Caco-2 (cell line): ENCODE measurements around the gene ANO6. TPM values are rescaled to one million over a fixed set of nuclear protein-coding genes. Genes with fewer than 3 reads are reported as not detected.
A peak's percentile ranks its signal among the peaks of the same experiment; 100 is the strongest.

Experiments used
- BruUV-seq: library from RNA; stranded (reverse); fragments of 400-500 nt; replicated peaks from 2 replicates; lab custom pipeline; 2021; lab: Mats Ljungman, UMichigan
- CTCF ChIA-PET: fragments of 300-600 bp; sonication (Branson Sonifier 250); formaldehyde crosslinking; loops from one replicate; lab custom pipeline; 2022; ENCODE audit warnings: antibody characterized with exemption; lab: Charles Lee
- POLR2A ChIA-PET: fragments of 300-600 bp; sonication (Branson Sonifier 250); formaldehyde crosslinking; loops from one replicate; lab custom pipeline; 2022; ENCODE audit warnings: antibody characterized with exemption; lab: Charles Lee
- DNase-seq, 2 experiments: peaks; one replicate each; pipeline versions ENCODE4 v3.0.0 to v3.0.0-alpha.2; 2020 to 2022
- H3K27me3 ChIP-seq: replicated peaks from 2 replicates; pipeline ENCODE4 v1.6.0; 2011; ENCODE audit warnings: low read length; ENCODE audit not compliant: control insufficient read depth, insufficient read depth
- H3K36me3 ChIP-seq: 2 replicates; pipeline ENCODE4 v1.5.1; 2011; ENCODE audit warnings: low read length; ENCODE audit not compliant: control insufficient read depth, insufficient read depth
- H3K4me1 ChIP-seq: fragments of 250-450 bp; sonication (Bioruptor Pico); 2 replicates; pipeline ENCODE4 v1.5.1; 2020; ENCODE audit warnings: mild to moderate bottlenecking
- H3K4me3 ChIP-seq: 2 replicates; pipeline ENCODE4 v1.5.1; 2011; ENCODE audit warnings: low read depth, mild to moderate bottlenecking, control low read depth, low read length
- H3K9me3 ChIP-seq: fragments of 250-450 bp; sonication (Bioruptor Pico); 2 replicates; pipeline ENCODE4 v1.5.1; 2020; ENCODE audit warnings: mild to moderate bottlenecking, moderate library complexity
- H3K27ac Mint-ChIP-seq: one replicate; pipeline ENCODE4 v1.8.0; 2022; ENCODE audit warnings: mixed read lengths; ENCODE audit not compliant: unreplicated experiment
- H3K27me3 Mint-ChIP-seq: one replicate; pipeline ENCODE4 v1.8.0; 2022; ENCODE audit warnings: mixed read lengths; ENCODE audit not compliant: insufficient read depth, unreplicated experiment
- H3K36me3 Mint-ChIP-seq: one replicate; pipeline ENCODE4 v1.8.0; 2022; ENCODE audit warnings: mild to moderate bottlenecking, mixed read lengths; ENCODE audit not compliant: insufficient read depth, unreplicated experiment
- H3K4me1 Mint-ChIP-seq: one replicate; pipeline ENCODE4 v1.8.0; 2022; ENCODE audit warnings: low read depth, mixed read lengths; ENCODE audit not compliant: unreplicated experiment
- H3K4me3 Mint-ChIP-seq: one replicate; pipeline ENCODE4 v1.8.0; 2022; ENCODE audit warnings: mild to moderate bottlenecking, moderate library complexity, mixed read lengths; ENCODE audit not compliant: unreplicated experiment
- H3K9me3 Mint-ChIP-seq: one replicate; pipeline ENCODE4 v1.8.0; 2022; ENCODE audit warnings: mixed read lengths; ENCODE audit not compliant: unreplicated experiment
- intact Hi-C: fragments of 100-400 bp; cut with micrococcal nuclease; formaldehyde crosslinking; loops from one replicate; pipeline ENCODE4 v1.10.0; 2022; ENCODE audit not compliant: unreplicated experiment
- total RNA-seq: library from RNA; stranded (reverse); gene quantifications from 2 replicates; pipeline ENCODE4 v1.2.3, GENCODE V29; 2022
- TF ChIP-seq, protein P1 (sequence below), 2 experiments: fragments of 200-600 bp in 1 of 2; IDR thresholded peaks; 1 replicate in 1 of 2; 2 replicates in 1 of 2; pipeline versions ENCODE4 v1.5.1 to v1.8.0; 2011 to 2022; ENCODE audit warnings: antibody characterized with exemption in 1 of 2, control low read depth in 1 of 2, inconsistent platforms in 1 of 2, low read depth in 1 of 2, low read length in 1 of 2, mild to moderate bottlenecking in 1 of 2, moderate library complexity in 1 of 2; ENCODE audit not compliant: insufficient read depth in 1 of 2, severe bottlenecking in 1 of 2, unreplicated experiment in 1 of 2

Gene ANO6
- total RNA-seq, 1 experiment from 2014 or later, result 126 TPM

DNA sequence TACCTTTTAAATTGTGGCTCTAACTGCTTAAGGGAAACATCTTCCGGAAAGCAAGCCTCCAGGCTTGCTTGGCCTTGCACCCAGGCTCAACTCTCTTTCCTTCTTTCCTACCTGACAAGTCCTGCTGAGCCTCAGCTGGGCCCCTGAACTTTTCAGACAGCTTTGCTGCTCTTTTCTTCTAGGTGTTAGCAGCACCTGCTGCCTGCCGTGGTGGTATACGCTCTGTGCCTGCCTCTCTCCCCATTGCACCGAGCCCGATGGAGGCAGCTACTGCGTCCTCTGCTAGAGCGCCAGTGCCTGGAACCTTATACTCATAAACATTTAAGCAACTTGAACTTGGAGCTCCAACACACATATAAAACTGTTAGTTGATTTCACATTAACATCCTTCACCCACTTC lies 195.7 kb downstream of the ANO6 start:
- POLR2A ChIA-PET, result no interaction called here
- no peaks in the 10 kb centered on the region for H3K27me3 Mint-ChIP-seq
- no peak overlapping the region for H3K4me3 Mint-ChIP-seq
- Histone ChIP-seq H3K9me3 (no peaks in the 10 kb centered on the region), H3K36me3 (peaks cover 7% of the 10 kb centered on the region), H3K4me1 (no peaks in the 10 kb centered on the region), H3K4me3 (no peak overlapping the region), H3K27me3 (no peaks in the 10 kb centered on the region)
- no TSS peak for BruUV-seq
- H3K27ac Mint-ChIP-seq, result no peak overlapping the region
- no peaks in the 10 kb centered on the region for H3K9me3 Mint-ChIP-seq
- H3K4me1 Mint-ChIP-seq, result no peaks in the 10 kb centered on the region
- intact Hi-C loops, result no loop called here
- DNase-seq, result no peak
- CTCF ChIA-PET, result no interaction called here
- TF ChIP-seq, protein P1, sequence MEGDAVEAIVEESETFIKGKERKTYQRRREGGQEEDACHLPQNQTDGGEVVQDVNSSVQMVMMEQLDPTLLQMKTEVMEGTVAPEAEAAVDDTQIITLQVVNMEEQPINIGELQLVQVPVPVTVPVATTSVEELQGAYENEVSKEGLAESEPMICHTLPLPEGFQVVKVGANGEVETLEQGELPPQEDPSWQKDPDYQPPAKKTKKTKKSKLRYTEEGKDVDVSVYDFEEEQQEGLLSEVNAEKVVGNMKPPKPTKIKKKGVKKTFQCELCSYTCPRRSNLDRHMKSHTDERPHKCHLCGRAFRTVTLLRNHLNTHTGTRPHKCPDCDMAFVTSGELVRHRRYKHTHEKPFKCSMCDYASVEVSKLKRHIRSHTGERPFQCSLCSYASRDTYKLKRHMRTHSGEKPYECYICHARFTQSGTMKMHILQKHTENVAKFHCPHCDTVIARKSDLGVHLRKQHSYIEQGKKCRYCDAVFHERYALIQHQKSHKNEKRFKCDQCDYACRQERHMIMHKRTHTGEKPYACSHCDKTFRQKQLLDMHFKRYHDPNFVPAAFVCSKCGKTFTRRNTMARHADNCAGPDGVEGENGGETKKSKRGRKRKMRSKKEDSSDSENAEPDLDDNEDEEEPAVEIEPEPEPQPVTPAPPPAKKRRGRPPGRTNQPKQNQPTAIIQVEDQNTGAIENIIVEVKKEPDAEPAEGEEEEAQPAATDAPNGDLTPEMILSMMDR (IDR thresholded peaks at IDR 0.05; ENCODE audit: insufficient read depth in 1 of 2, low read depth in 1 of 2, low read length in 1 of 2, severe bottlenecking in 1 of 2, unreplicated experiment in 1 of 2), result no peak
- peaks cover 33% of the 10 kb centered on the region for H3K36me3 Mint-ChIP-seq

DNA sequence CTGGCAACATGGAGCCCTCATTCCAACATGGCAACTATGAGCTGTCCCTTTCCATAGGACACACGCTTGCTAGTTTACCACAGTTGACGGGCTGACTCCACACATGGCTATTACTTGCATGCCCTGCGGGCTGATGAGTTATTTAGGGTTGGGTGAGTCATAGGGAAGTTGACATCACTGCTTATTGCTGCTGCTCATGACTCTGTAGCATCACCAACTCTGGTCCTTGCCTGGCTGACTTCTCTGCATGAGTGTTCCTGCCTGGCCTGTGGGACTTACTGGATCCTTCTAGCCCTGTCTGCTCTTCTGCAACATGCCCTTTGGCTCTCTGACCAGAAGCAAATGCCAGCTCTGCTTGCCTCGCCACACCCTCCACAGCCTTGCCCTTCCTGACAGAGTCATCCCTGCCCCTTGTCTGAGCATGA lies 199.5 kb downstream of the ANO6 start:
- DNase-seq, result peak in 1 of 2 experiments; percentile 12
- POLR2A ChIA-PET, result interaction anchor here (0.5 kb wide), 1 partner anchor 234 kb away, joined by 3 read pairs; no protein-coding TSS in a partner anchor
- no TSS peak for BruUV-seq
- Histone ChIP-seq H3K4me3 (no peak overlapping the region), H3K4me1 (no peaks in the 10 kb centered on the region), H3K9me3 (no peaks in the 10 kb centered on the region), H3K36me3 (peaks cover 6% of the 10 kb centered on the region), H3K27me3 (no peaks in the 10 kb centered on the region)
- TF ChIP-seq, protein P1 (IDR thresholded peaks at IDR 0.05; ENCODE audit: insufficient read depth in 1 of 2, low read depth in 1 of 2, low read length in 1 of 2, severe bottlenecking in 1 of 2, unreplicated experiment in 1 of 2), result no peak
- Mint-ChIP-seq H3K9me3 (no peaks in the 10 kb centered on the region), H3K4me1 (no peaks in the 10 kb centered on the region), H3K27ac (no peak overlapping the region), H3K27me3 (no peaks in the 10 kb centered on the region), H3K36me3 (peaks cover 36% of the 10 kb centered on the region), H3K4me3 (no peak overlapping the region)
- intact Hi-C loops, result no loop called here
- CTCF ChIA-PET, result no interaction called here

DNA sequence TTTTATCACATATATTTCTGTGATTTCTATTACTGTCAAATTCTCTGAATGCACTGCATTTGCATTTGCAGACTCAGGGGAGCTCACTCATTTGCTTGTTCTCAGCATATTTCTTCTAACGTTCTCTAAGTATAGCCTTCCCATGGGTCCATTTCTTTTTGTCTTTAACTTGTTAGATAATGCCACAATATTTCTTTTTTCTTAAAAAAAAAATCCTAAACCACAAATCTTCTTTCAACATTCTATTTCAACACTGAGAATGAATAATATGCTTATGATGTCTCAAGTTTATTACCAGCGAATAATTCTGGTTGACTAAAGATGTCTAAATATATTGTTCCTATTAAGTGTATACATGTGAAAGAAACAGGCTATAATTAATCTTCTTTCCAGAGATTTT lies 200.2 kb downstream of the ANO6 start:
- TF ChIP-seq, protein P1 (IDR thresholded peaks at IDR 0.05; ENCODE audit: insufficient read depth in 1 of 2, low read depth in 1 of 2, low read length in 1 of 2, severe bottlenecking in 1 of 2, unreplicated experiment in 1 of 2), result no peak
- H3K36me3 ChIP-seq, result peaks cover 6% of the 10 kb centered on the region
- POLR2A ChIA-PET, result interaction anchor here (0.5 kb wide), 1 partner anchor 233 kb away, joined by 3 read pairs; no protein-coding TSS in a partner anchor

More for the DNA sequence above, 200.2 kb downstream of the ANO6 start:
- CTCF ChIA-PET, result no interaction called here
- no peaks in the 10 kb centered on the region for H3K4me1 ChIP-seq
- no peaks in the 10 kb centered on the region for H3K9me3 ChIP-seq
- Mint-ChIP-seq H3K36me3 (peaks cover 41% of the 10 kb centered on the region), H3K4me1 (no peaks in the 10 kb centered on the region), H3K4me3 (no peak overlapping the region), H3K27me3 (no peaks in the 10 kb centered on the region), H3K27ac (no peak overlapping the region), H3K9me3 (no peaks in the 10 kb centered on the region)
- BruUV-seq, result no TSS peak
- no peak for DNase-seq
- intact Hi-C loops, result no loop called here
- no peaks in the 10 kb centered on the region for H3K27me3 ChIP-seq
- H3K4me3 ChIP-seq, result no peak overlapping the region
